PC-9 (cell line): ENCODE results near the gene PRLHR. TPM values are rescaled to one million over a fixed set of nuclear protein-coding genes. Genes with fewer than 3 reads are reported as not detected.

Source experiments
- BruUV-seq: library from RNA; stranded (reverse); fragments of 400-500 nt; replicated peaks from 2 replicates; lab custom pipeline; 2021; lab: Mats Ljungman, UMichigan
- CTCF ChIA-PET: fragments of 300-600 bp; sonication (Branson Sonifier 250); formaldehyde crosslinking; loops from one replicate; lab custom pipeline; 2022; ENCODE audit warnings: antibody characterized with exemption; lab: Charles Lee
- POLR2A ChIA-PET: fragments of 300-600 bp; sonication (Branson Sonifier 250); formaldehyde crosslinking; loops from one replicate; lab custom pipeline; 2022; ENCODE audit warnings: antibody characterized with exemption; ENCODE audit not compliant: unreplicated experiment; lab: Charles Lee
- DNase-seq, 2 experiments: peaks; one replicate each; pipeline versions ENCODE4 v3.0.0 to v3.0.0-alpha.2; 2015 to 2022; ENCODE audit warnings: mixed read lengths in 1 of 2
- H2AFZ ChIP-seq: fragments of 200-600 bp; sonication (generic); 2 replicates; pipeline ENCODE4 v1.8.1; 2017; ENCODE audit warnings: antibody characterized with exemption
- H3F3A ChIP-seq: fragments of 200-600 bp; sonication (generic); 2 replicates; pipeline ENCODE4 v1.8.1; 2017; ENCODE audit warnings: antibody characterized with exemption, mild to moderate bottlenecking, low read depth; ENCODE audit not compliant: insufficient read depth
- H3K27ac ChIP-seq: fragments of 200-600 bp; sonication (generic); 2 replicates; pipeline ENCODE4 v1.6.1; 2016; ENCODE audit warnings: mixed run types
- H3K27me3 ChIP-seq: fragments of 200-600 bp; sonication (generic); 2 replicates; pipeline ENCODE4 v1.6.1; 2016; ENCODE audit warnings: low read depth, mixed run types; ENCODE audit not compliant: insufficient read depth
- H3K36me3 ChIP-seq: fragments of 200-600 bp; sonication (generic); 2 replicates; pipeline ENCODE4 v1.6.1; 2016; ENCODE audit warnings: low read depth, mixed run types
- H3K4me1 ChIP-seq: fragments of 200-600 bp; sonication (generic); replicated peaks from 2 replicates; pipeline ENCODE4 v1.6.1; 2016; ENCODE audit warnings: mixed run types; ENCODE audit not compliant: insufficient read depth
- H3K4me2 ChIP-seq: fragments of 200-600 bp; sonication (generic); 2 replicates; pipeline ENCODE4 v1.6.1; 2017; ENCODE audit warnings: mixed run types
- H3K4me3 ChIP-seq: fragments of 200-600 bp; sonication (generic); 2 replicates; pipeline ENCODE4 v1.6.1; 2016; ENCODE audit warnings: mixed run types
- H3K79me2 ChIP-seq: fragments of 200-600 bp; sonication (generic); 2 replicates; pipeline ENCODE4 v1.6.1; 2017; ENCODE audit warnings: low read depth, mixed run types
- H3K9me2 ChIP-seq: fragments of 200-600 bp; sonication (generic); 2 replicates; pipeline ENCODE4 v1.8.1; 2017; ENCODE audit warnings: mild to moderate bottlenecking; ENCODE audit not compliant: insufficient read depth
- H3K9me3 ChIP-seq: fragments of 200-600 bp; sonication (generic); 2 replicates; pipeline ENCODE4 v1.8.1; 2016; ENCODE audit warnings: low read depth; ENCODE audit not compliant: insufficient read depth
- H4K20me1 ChIP-seq: fragments of 200-600 bp; sonication (generic); 2 replicates; pipeline ENCODE4 v1.8.1; 2017; ENCODE audit not compliant: insufficient read depth
- CTCF ChIP-seq: fragments of 200-600 bp; sonication (generic); conservative IDR thresholded peaks from 2 replicates; pipeline ENCODE4 v1.6.1; 2017; ENCODE audit warnings: mixed run types, antibody characterized with exemption, mild to moderate bottlenecking, moderate library complexity
- EZH2 ChIP-seq: fragments of 200-600 bp; sonication (generic); IDR thresholded peaks from 2 replicates; pipeline ENCODE4 v1.8.0; 2017; ENCODE audit warnings: antibody characterized with exemption, low read depth
- intact Hi-C: fragments of 100-400 bp; cut with micrococcal nuclease; formaldehyde crosslinking; loops from one replicate; pipeline ENCODE4 v1.10.0; 2022; ENCODE audit not compliant: unreplicated experiment
- total RNA-seq: library from RNA; stranded (reverse); gene quantifications from 2 replicates; pipeline ENCODE4 v1.2.3, GENCODE V29; 2021

The PRLHR gene
- total RNA-seq, 1 experiment from 2014 or later, result not detected

DNA sequence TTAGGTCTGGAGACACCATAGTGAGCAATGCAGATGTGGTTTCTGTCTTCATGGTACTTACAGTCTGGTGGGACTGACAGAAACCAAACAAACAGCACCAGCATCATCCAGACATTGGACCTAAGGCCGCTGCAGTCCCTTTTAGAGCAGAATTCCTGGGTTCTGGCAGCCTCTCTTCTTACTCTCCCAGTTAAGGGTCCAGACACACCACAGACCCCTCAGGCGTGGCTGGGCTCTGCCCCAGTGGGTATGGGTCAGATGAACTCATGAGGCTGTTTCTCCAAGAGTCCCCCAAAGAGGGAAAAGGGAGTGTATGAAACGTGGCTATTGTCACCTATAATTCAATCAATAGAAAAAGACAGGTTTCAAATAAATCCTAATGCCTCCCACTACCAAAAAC, 31.3 kb downstream of the PRLHR start:
- intact Hi-C loops, result loop anchor here (2.0 to 10.0 kb wide), 2 partner anchors 631 to 1067 kb away; no protein-coding TSS in a partner anchor
- CTCF ChIA-PET, result no interaction called here
- no TSS peak for BruUV-seq
- Histone ChIP-seq H3K4me2 (no peak overlapping the region), H3K9me3 (no peaks in the 10 kb centered on the region), H3K4me3 (no peak overlapping the region), H3K9me2 (no peaks in the 10 kb centered on the region), H3K4me1 (no peaks in the 10 kb centered on the region; the same call in 1 of the 2 replicates), H2AFZ (no peak overlapping the region), H3K79me2 (no peaks in the 10 kb centered on the region), H3F3A (no peaks in the 10 kb centered on the region), H3K27me3 (no peaks in the 10 kb centered on the region), H4K20me1 (no peaks in the 10 kb centered on the region), H3K27ac (no peak overlapping the region), H3K36me3 (no peaks in the 10 kb centered on the region)
- DNase-seq, result no peak
- POLR2A ChIA-PET, result no interaction called here
- no peak for TF ChIP-seq CTCF
- no peak for TF ChIP-seq EZH2

- TF ChIP-seq CTCF (no peak), EZH2 (no peak)
- Histone ChIP-seq H3K27ac (no peak overlapping the region), H3K36me3 (no peaks in the 10 kb centered on the region), H4K20me1 (no peaks in the 10 kb centered on the region), H3K4me3 (no peak overlapping the region), H3F3A (no peaks in the 10 kb centered on the region), H3K9me2 (no peaks in the 10 kb centered on the region), H3K9me3 (no peaks in the 10 kb centered on the region), H3K4me1 (no peaks in the 10 kb centered on the region; the same call in 1 of the 2 replicates), H2AFZ (no peak overlapping the region), H3K79me2 (no peaks in the 10 kb centered on the region), H3K4me2 (no peak overlapping the region), H3K27me3 (no peaks in the 10 kb centered on the region)
- no peak for DNase-seq
- ChIA-PET POLR2A (no interaction called here), CTCF (no interaction called here)
- BruUV-seq, result no TSS peak
- intact Hi-C loops, result loop anchor here (10.0 kb wide), 1 partner anchor 631 kb away; no protein-coding TSS in a partner anchor
Observed at GRCh38 chr10:118563373-118563890, 32.0 kb downstream of the PRLHR start.

- Histone ChIP-seq H3F3A (no peaks in the 10 kb centered on the region), H3K4me2 (no peak overlapping the region), H2AFZ (no peak overlapping the region), H3K4me3 (no peak overlapping the region), H3K79me2 (no peaks in the 10 kb centered on the region), H3K36me3 (no peaks in the 10 kb centered on the region), H3K4me1 (no peaks in the 10 kb centered on the region), H3K9me3 (no peaks in the 10 kb centered on the region), H3K27me3 (no peaks in the 10 kb centered on the region), H3K9me2 (no peaks in the 10 kb centered on the region), H3K27ac (no peak overlapping the region), H4K20me1 (no peaks in the 10 kb centered on the region)
- DNase-seq, result no peak
- CTCF ChIA-PET, result no interaction called here
- intact Hi-C loops, result loop anchor here (10.0 kb wide), 1 partner anchor 632 kb away; no protein-coding TSS in a partner anchor
- TF ChIP-seq CTCF, result no peak
- no peak for TF ChIP-seq EZH2
- POLR2A ChIA-PET, result no interaction called here
- BruUV-seq, result no TSS peak
Observed at GRCh38 chr10:118562851-118563250, 32.6 kb downstream of the PRLHR start.
